ENCODE results near the gene ARL15. TPM values are rescaled to one million over a fixed set of nuclear protein-coding genes. Genes with fewer than 3 reads are reported as not detected.

Gene ARL15
- total and polyA plus RNA-seq, 2 of the 8 experiments (the other 6 are each of a cell fraction or from before 2014, with no cell fraction given): 9.9 to 21.2 TPM

GRCh38 chr5:53895091-53895683, 415.2 kb downstream of the ARL15 start (continued):
- TF ChIP-seq, protein P1, sequence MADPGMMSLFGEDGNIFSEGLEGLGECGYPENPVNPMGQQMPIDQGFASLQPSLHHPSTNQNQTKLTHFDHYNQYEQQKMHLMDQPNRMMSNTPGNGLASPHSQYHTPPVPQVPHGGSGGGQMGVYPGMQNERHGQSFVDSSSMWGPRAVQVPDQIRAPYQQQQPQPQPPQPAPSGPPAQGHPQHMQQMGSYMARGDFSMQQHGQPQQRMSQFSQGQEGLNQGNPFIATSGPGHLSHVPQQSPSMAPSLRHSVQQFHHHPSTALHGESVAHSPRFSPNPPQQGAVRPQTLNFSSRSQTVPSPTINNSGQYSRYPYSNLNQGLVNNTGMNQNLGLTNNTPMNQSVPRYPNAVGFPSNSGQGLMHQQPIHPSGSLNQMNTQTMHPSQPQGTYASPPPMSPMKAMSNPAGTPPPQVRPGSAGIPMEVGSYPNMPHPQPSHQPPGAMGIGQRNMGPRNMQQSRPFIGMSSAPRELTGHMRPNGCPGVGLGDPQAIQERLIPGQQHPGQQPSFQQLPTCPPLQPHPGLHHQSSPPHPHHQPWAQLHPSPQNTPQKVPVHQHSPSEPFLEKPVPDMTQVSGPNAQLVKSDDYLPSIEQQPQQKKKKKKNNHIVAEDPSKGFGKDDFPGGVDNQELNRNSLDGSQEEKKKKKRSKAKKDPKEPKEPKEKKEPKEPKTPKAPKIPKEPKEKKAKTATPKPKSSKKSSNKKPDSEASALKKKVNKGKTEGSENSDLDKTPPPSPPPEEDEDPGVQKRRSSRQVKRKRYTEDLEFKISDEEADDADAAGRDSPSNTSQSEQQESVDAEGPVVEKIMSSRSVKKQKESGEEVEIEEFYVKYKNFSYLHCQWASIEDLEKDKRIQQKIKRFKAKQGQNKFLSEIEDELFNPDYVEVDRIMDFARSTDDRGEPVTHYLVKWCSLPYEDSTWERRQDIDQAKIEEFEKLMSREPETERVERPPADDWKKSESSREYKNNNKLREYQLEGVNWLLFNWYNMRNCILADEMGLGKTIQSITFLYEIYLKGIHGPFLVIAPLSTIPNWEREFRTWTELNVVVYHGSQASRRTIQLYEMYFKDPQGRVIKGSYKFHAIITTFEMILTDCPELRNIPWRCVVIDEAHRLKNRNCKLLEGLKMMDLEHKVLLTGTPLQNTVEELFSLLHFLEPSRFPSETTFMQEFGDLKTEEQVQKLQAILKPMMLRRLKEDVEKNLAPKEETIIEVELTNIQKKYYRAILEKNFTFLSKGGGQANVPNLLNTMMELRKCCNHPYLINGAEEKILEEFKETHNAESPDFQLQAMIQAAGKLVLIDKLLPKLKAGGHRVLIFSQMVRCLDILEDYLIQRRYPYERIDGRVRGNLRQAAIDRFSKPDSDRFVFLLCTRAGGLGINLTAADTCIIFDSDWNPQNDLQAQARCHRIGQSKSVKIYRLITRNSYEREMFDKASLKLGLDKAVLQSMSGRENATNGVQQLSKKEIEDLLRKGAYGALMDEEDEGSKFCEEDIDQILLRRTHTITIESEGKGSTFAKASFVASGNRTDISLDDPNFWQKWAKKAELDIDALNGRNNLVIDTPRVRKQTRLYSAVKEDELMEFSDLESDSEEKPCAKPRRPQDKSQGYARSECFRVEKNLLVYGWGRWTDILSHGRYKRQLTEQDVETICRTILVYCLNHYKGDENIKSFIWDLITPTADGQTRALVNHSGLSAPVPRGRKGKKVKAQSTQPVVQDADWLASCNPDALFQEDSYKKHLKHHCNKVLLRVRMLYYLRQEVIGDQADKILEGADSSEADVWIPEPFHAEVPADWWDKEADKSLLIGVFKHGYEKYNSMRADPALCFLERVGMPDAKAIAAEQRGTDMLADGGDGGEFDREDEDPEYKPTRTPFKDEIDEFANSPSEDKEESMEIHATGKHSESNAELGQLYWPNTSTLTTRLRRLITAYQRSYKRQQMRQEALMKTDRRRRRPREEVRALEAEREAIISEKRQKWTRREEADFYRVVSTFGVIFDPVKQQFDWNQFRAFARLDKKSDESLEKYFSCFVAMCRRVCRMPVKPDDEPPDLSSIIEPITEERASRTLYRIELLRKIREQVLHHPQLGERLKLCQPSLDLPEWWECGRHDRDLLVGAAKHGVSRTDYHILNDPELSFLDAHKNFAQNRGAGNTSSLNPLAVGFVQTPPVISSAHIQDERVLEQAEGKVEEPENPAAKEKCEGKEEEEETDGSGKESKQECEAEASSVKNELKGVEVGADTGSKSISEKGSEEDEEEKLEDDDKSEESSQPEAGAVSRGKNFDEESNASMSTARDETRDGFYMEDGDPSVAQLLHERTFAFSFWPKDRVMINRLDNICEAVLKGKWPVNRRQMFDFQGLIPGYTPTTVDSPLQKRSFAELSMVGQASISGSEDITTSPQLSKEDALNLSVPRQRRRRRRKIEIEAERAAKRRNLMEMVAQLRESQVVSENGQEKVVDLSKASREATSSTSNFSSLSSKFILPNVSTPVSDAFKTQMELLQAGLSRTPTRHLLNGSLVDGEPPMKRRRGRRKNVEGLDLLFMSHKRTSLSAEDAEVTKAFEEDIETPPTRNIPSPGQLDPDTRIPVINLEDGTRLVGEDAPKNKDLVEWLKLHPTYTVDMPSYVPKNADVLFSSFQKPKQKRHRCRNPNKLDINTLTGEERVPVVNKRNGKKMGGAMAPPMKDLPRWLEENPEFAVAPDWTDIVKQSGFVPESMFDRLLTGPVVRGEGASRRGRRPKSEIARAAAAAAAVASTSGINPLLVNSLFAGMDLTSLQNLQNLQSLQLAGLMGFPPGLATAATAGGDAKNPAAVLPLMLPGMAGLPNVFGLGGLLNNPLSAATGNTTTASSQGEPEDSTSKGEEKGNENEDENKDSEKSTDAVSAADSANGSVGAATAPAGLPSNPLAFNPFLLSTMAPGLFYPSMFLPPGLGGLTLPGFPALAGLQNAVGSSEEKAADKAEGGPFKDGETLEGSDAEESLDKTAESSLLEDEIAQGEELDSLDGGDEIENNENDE (IDR thresholded peaks at IDR 0.05; ENCODE audit: insufficient replicate concordance, low read length): no peak
- TF ChIP-seq KDM1A (IDR thresholded peaks at IDR 0.05; ENCODE audit: borderline replicate concordance, low read length): no peak
- TF ChIP-seq NANOG (IDR thresholded peaks at IDR 0.05; ENCODE audit: insufficient read depth, low read depth, low read length, poor library complexity, severe bottlenecking): no peak

All from H1 (cell line).